Esophagus squamous epithelium (tissue), 4 donors: Measurements from ENCODE around the gene APOA1.

Source experiments
- CTCF ChIP-seq, 6 experiments: fragments of 450-650 bp in 4 of 6; fragments of 200-600 bp in 2 of 6; sonication (generic) in 2 of 6; IDR thresholded peaks; one replicate each; pipeline ENCODE4 v1.5.1; 2016 to 2019; ENCODE audit warnings: antibody characterized with exemption in 6 of 6, mild to moderate bottlenecking in 4 of 6, moderate library complexity in 4 of 6
- POLR2A ChIP-seq, 4 donors: fragments of 450-650 bp; IDR thresholded peaks; one replicate each; pipeline ENCODE4 v1.6.1; 2017; ENCODE audit warnings: antibody characterized with exemption in 4 of 4, mild to moderate bottlenecking in 4 of 4, moderate library complexity in 3 of 4

DNA sequence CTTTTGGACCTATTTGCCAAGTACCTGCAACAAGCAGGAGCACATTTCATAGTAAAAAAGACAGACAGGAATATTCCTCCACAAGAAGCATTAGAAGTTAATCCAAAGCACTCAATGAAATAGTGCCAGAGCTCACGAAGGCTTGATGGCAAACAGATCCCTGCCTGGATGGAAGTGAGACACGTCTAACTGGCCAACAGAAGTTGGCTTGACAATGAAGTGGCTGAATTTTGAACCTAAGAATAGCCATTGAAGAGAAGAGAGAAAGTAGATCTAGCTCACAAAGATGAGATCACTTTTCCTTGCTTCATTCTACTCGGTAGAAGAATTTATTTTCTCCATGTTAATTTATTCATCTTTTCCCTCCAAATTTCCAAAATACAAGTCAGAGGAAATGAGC, 30.6 kb upstream of the APOA1 start:
- no peak for TF ChIP-seq CTCF (IDR thresholded peaks at IDR 0.05)
- TF ChIP-seq POLR2A (IDR thresholded peaks at IDR 0.05), result no peak
